HG03025 (cell line): Measurements from ENCODE around the gene LRRK1.
"Not testable (repeated sequence)": the region's sequence is repeated elsewhere in the genome, so short reads cannot be mapped to it uniquely, and the experiment has no call there.

Source experiments
- ATAC-seq: cut with Tn5 transposase; IDR thresholded peaks from one replicate; pipeline ENCODE4 v1.9.1; 2021; ENCODE audit warnings: mild to moderate bottlenecking, moderate library complexity; ENCODE audit not compliant: unreplicated experiment, low FRiP score

Gene LRRK1

DNA sequence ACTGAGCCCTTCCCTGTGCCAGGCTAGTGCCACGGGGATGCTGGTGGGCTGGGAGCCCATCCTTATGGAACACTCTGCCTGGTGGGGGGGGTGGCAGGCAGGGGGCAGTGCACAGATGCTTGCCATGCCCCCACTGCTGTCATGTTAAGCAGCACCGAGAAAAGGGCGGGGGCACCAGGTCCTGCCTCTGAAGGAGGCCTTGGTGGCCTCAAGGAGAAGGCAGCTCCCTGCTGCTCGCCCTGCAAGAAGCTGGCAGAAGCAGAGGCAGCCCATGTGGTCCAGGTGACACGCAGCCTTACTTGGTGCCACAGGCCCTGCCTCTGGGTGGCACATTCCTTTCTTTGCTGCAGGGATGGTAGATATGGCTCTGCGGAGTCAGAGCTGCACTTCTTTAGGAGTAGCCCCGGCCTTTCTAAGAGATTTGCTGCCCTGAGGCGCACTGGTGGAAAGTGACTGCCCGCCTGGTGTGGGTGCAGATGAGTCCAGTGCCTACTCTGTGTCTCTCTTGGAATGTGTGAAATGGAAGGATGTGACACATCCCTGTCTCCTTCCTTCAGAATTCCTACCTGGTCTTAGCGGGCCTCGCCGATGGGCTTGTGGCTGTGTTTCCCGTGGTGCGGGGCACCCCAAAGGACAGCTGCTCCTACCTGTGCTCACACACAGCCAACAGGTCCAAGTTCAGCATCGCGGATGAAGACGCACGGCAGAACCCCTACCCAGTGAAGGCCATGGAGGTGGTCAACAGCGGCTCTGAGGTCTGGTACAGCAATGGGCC, 145.8 kb downstream of the LRRK1 start:
- no peak for ATAC-seq

DNA sequence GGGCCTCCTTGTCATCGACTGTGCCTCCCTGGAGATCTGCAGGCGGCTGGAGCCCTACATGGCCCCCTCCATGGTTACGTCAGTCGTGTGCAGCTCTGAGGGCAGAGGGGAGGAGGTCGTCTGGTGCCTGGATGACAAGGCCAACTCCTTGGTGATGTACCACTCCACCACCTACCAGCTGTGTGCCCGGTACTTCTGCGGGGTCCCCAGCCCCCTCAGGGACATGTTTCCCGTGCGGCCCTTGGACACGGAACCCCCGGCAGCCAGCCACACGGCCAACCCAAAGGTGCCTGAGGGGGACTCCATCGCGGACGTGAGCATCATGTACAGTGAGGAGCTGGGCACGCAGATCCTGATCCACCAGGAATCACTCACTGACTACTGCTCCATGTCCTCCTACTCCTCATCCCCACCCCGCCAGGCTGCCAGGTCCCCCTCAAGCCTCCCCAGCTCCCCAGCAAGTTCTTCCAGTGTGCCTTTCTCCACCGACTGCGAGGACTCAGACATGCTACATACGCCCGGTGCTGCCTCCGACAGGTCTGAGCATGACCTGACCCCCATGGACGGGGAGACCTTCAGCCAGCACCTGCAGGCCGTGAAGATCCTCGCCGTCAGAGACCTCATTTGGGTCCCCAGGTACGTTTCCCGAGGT, 146.5 kb downstream of the LRRK1 start:
- ATAC-seq: no peak

- no peak for ATAC-seq
Observed at GRCh38 chr15:101066501-101067408, 147.6 kb downstream of the LRRK1 start.

DNA sequence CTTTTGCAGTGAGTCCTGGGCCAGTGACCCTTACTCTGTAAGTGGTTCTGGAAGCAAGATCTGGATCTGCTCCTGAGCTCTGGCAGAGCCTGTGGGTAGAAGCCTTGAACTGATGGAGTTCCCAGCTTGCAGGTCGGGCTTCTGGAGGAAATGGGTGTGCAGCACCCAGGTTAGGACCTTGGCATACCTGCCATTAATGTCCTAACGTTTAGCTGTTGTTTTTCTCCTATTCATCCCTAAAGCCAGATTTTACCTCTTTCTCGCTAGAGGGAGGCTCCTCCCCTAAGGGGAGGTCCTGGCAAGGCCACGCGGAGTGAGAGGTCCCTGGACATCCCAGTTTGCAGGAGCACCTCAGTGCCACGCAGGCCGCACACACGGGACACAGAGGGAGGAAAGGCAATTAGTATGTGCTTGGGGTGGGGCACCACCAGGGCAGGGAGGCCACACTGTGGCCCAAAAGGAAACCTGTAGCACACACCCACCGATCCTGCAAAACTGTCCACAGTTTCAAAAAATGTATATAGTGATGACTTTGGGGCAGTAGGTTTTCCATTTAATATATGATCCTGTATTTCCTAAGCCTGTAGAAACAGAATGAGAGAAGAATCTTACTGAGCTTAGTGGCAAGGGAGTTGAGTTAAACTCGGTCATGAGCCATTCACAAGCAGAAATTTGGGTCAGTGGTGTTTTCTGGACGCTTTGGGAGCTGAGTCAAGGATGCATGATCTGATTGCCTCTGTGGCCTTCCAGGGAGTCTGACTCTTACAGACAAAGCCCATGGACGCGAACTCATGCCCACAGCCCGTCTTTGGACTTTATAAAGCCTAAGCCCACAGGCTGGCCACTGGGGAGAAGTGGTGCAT, 148.7 kb downstream of the LRRK1 start:
- ATAC-seq: no peak

- ATAC-seq: no peak
Observed at GRCh38 chr15:101068523-101068960, 149.4 kb downstream of the LRRK1 start.

- ATAC-seq: no peak
Observed at GRCh38 chr15:101068961-101069653, 149.9 kb downstream of the LRRK1 start.

GRCh38 chr15:101069654-101069973, 150.5 kb downstream of the LRRK1 start:
- ATAC-seq: no peak

DNA sequence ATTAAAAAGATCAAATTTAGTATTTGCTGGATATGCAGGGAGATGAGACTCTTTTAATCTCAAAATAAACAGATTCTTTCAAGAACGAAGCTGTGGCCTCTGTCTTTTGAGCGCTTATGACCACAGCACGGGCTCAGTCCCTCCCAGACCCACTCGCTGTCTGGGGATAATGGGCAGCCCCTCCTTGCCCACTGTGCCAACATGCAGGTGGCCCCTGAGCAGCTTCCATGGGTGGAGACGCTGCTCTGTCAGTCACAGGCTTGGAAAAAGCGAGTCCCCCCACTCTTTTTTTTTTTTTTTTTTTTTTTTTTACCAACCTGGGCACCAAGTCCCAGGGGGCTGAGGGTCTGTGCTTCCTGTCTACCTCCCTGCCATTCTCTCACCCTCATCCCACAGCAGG, 150.9 kb downstream of the LRRK1 start:
- ATAC-seq: no peak

- no peak for ATAC-seq
Observed at GRCh38 chr15:101070502-101071273, 151.5 kb downstream of the LRRK1 start.

DNA sequence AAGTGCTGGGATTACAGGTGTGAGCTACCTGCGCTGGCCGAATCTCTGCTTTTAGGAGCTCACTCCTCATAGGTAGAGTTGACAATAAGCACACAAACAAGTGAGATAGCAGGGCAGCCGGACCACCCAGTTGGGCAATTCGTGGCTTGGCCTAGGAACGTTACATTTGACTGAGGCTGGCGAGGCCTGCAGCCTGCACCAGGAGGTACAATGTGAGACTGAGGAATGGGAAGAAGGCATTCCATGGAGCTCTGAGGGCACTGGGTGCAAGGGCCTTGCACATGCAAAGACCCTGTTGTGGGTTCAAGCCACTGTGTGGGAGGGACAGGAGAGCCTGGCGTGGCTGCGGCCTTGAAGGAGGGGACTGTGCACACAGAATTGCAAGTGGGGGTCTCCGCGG, 152.5 kb downstream of the LRRK1 start:
- no peak for ATAC-seq

DNA sequence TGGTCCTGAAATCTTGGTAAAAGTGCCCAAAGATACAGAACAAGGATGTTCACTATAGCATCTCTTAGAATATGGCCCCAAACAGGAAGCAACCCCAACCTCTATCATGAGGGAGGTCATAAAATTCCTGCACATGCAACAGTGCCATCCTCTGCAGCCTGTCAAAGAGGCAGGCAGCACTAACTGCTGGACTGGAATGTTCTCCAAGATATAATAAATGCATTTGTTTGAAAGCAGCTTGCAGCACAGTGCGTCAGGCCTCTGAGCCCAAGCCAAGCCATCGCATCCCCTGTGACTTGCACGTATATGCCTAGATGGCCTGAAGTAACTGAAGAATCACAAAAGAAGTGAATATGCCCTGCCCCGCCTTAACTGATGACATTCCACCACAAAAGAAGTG, 153.1 kb downstream of the LRRK1 start:
- ATAC-seq: not testable (repeated sequence)

DNA sequence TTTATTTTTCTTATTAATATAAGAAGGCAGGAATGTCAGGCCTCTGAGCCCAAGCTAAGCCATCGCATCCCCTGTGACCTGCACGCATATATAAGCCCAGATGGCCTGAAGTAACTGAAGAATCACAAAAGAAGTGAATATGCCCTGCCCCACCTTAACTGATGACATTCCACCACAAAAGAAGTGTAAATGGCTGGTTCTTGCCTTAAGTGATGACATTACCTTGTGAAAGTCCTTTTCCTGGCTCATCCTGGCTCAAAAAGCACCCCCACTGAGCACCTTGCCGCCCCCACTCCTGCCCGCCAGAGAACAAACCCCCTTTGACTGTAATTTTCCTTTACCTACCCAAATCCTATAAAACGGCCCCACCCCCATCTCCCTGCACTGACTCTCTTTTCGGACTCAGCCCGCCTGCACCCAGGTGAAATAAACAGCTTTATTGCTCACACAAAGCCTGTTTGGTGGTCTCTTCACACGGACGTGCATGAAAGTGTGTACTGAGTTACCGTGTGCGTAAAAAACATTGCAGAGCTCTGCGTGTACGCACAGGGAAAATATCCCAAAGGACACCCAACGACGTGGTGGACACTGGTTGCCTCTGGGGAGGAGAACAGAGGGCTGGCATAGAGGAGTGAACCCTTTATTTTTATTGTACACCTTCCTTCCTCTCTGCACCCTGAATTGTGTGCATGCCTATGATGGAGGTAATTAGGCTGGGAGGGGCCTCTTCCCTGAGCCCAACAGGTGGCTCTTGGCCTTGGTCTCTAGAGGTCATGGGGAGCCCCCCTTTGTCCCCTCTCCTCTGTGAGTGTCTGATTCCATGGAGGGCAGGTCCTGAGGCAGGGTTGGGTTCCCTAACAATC, 158.9 kb downstream of the LRRK1 start:
- not testable (repeated sequence) for ATAC-seq

DNA sequence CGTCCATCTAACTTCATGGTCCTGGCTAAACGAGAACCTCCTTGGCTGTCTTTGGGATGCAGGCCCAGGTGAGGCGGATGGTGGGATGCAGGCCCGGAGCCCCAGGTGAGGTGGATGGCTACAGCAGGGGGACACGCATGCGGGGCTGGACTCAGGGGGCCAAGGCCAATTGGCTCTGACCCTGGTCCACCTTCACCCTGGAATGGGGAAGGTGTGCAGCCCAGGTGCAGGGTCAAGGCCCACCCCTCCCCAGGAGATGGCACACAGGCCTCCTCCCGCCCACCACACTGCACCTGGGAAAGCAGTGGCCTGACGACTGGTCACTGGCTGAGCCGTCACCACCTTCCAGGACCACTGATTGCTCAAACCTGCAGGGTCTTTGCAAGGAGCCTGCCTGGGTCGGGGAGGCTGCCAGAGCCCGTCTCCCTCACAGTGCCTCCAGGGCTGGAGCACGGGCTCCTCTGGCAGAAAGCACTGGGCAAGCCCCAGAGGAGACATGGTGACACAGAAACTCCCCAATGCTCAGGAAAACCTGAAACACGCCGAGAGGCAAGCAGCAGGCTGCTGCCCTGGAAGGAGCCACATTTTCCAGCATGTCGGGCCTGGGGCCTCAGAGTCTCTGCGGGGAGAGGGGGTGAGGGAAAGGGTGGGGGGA, 159.6 kb downstream of the LRRK1 start:
- no peak for ATAC-seq

GRCh38 chr15:101081900-101082299, 162.7 kb downstream of the LRRK1 start:
- no peak for ATAC-seq

- no peak for ATAC-seq
Observed at GRCh38 chr15:101083336-101084045, 164.3 kb downstream of the LRRK1 start.

DNA sequence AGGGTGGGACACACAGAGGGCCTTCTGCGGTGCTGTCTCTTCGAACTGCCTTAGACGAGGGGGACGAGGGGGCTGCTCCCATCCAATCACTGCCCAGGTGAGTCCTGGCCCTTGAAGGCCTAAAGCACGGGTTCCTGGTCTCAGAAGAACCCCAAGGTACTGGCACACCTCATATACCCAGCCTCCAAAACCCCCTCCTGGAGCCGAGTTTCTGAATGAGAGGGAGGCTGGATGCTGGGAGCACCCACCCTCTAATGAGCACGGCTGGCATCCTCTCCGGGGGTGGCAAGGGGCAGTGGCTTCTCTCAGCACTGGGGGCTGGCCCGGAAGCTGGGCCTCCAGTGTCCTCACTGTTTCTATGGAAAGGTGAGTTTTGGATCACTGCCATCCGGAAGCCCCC, 165.6 kb downstream of the LRRK1 start:
- ATAC-seq: no peak

DNA sequence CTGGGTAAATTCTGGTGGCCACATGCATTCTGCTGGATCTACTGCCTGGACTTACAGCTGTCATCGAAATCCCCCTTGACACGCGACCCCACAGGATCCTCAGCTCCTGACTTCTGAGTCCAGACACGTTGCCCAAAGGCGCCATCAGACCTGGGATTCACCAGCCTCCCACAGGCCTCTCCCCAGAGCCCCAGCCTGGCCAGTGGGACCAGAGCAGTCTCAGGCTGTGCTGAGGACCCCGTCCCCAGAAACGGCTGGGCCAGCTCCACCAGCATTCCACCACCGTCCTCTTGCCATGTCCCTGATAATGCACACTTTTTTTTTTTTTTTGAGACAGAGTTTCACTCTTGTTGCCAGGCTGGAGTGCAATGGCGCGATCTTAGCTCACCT, 166.1 kb downstream of the LRRK1 start:
- ATAC-seq: no peak
